ENCODE measurements around the gene ECHS1.
"Not testable (repeated sequence)": the region's sequence is repeated elsewhere in the genome, so short reads cannot be mapped to it uniquely, and the experiment has no call there.

ECHS1 gene

GRCh38 chr10:133399123-133399601 lies 26.0 kb upstream of the ECHS1 start:
- DNase-seq (no peak), ATAC-seq (no peak)

GRCh38 chr10:133397938-133398337 lies 24.8 kb upstream of the ECHS1 start:
- ATAC-seq: no peak
- no peak for DNase-seq

- DNase-seq: no peak
Observed at GRCh38 chr10:133396035-133396624, 23.0 kb upstream of the ECHS1 start.

GRCh38 chr10:133394801-133395221 lies 21.7 kb upstream of the ECHS1 start:
- ATAC-seq (no peak), DNase-seq (no peak)

More at GRCh38 chr10:133396035-133396624, 23.0 kb upstream of the ECHS1 start:
- no peak for ATAC-seq

GRCh38 chr10:133394064-133394663 lies 21.0 kb upstream of the ECHS1 start, which contains the start of gene MTG1:
Gene MTG1 (plus strand): TSS chr10:133394157. CDS start chr10:133394221, 64 bp downstream.
- DNase-seq (peak; percentile 99), ATAC-seq (peak; percentile 82)

DNA sequence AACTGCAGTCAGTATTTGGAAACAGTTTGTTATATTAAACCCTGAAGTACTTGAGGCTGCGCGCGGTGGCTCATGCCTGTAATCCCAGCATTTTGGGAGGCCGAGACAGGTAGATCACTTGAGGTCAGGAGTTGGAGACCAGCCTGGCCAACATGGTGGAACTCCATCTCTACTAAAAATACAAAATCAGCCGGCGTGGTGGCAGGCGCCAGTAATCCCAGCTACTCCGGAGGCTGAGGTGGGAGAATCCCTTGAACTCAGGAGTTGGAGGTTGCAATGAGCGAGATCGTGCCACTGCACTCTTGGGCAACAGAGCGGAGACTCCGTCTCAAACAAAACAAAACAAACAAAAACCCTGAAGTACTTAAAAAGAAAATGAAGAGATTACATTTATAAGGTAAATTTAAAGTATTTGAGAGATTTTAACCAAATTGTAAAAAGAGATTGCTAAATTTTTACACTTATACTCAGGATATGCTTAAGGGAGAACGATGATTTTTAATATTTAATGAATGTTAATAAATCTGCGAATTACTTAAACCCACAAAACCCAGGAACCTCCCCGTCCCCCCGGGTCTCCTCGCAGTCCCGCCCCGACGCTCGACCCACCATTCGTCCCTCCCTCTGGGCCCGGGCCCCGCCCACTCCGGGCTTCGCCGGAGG lies 20.4 kb upstream of the ECHS1 start:
- ATAC-seq (no peak), DNase-seq (no peak)

DNA sequence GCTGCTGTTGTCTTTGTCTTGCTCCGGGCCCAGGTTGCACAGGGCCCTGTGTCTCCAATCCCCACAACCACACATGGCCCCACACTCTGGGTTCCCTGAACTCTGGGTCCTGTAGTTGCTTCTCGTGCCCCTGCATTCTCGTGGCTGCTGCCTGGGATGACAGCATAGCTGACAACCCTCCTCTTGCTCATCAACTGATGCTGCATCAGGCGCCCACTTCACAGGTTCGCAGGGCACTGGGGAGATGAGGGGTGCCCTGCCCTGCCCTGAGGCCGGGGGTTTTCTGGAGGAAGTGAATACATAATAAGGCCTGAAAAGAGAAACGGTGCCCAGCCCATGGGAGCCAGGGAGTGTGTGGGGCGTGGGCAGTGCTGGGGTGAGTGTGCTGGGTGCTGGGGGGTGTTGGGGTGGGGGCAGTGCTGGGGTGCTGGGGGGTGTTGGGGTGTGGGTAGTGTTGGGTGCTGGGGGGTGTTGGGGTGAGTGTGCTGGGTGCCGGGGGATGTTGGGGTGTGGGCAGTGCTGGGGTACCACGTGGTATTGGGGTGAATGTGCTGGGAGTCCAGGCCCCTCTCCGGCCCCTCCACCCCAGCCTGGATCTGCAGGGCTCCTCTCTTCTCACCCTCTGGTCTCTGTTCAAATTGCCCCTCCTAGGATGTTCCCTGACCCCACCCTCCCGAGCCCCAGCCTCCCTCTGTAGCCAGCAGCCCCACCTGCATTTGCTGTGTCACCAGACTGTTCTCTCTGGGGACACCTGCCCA lies 18.8 kb upstream of the ECHS1 start:
- ATAC-seq (peak; percentile 40), DNase-seq (peak; percentile 67)

GRCh38 chr10:133391249-133391635 lies 18.1 kb upstream of the ECHS1 start:
- ATAC-seq (no peak), DNase-seq (no peak)

- ATAC-seq: peak; percentile 11
Observed at GRCh38 chr10:133390597-133391248, 17.6 kb upstream of the ECHS1 start.

DNA sequence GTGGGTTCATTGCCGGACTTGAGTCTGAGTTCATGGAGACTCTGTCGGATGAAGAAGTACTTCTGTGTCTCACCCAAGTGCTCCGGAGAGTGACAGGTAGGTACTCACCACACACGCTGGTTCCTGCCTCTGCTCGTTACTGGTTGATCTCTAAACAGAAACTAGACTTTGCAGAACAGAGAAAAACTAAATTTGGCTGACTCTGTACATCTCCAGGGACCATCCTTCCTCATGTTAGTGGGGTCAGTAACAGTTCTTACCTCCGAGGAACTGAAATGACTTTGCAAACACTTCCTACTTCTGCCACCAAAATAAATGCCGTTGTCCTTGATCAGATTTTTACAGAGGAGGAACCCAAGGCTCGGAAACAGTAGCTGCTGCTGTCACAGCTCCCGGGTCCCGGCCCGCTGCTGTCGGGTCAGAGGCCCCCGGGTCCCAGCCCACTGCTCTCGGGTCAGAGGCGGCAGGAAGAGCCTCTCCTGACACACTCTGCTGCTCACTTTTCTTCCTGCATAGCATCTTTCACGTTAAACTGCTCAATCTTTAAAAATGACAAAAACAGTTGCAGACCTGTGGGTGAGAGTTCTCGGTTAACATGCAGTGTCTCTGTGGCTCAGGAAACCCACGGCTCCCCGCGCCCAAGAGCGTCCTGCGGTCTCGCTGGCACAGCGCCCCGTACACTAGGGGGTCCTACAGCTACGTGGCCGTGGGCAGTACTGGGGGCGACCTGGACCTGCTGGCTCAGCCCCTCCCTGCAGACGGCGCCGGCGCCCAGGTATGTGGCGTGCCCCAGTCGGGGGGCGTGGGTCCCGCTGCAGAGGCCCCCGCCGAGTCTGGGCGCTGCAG lies 16.0 kb upstream of the ECHS1 start:
- ATAC-seq: peak; percentile 21
- DNase-seq: peak; percentile 44

More at GRCh38 chr10:133390597-133391248, 17.6 kb upstream of the ECHS1 start:
- no peak for DNase-seq

DNA sequence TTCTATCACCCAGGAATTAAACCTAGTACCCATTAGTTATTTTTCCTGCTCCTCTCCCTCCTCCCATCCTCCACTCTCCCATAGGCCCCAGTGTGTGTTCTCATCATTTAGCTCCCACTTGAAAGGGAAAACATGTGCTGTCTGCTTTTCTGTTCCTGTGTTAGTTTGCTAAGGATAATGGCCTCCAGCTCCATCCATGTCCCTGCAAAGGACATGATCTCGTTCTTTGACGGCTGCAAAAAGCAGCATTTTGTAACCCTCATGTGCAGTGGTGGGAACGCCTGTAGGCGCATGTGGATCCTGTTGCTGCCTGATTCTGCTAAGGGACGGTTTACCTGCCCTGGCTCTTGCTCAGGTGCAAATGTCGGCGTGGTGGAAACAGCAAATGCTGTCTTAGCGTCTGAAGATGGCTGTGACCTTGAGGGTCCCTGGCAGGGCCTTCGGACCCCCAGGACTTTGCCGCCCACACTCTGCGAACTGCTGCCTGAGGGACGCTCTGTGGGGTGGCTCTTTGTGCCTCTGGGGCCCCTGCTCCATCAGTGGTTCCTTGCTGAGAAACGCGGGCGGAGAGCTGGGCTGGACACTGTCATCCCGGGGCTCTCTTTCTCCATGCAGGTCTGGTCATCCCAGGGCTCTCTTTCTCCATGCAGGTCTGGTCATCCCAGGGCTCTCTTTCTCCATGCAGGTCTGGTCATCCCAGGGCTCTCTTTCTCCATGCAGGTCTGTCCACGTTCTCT lies 15.2 kb upstream of the ECHS1 start:
- no peak for ATAC-seq

GRCh38 chr10:133386951-133387350 lies 13.8 kb upstream of the ECHS1 start:
- not testable (repeated sequence) for DNase-seq, ATAC-seq

More for the DNA sequence above, 15.2 kb upstream of the ECHS1 start:
- DNase-seq: no peak

DNA sequence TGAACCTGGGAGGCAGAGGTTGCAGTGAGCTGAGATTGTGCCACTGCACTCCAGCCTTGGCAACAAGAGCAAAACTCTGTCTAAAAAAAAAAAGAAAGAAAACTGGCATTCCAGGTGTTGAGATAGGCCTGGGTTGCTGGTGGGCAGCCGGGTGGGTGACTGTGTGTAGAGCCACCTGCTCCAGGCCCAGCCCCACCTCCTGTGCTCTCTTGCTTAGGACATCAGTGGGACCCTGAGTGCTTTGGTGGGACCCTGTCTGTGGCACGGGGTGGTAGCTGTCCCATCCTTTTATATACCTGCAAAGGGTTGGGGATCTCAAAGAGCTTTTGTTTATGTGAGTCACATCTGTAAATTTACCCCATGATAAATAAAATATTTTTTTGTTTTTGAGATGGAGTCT lies 12.1 kb upstream of the ECHS1 start:
- ATAC-seq: no peak
- no peak for DNase-seq

DNA sequence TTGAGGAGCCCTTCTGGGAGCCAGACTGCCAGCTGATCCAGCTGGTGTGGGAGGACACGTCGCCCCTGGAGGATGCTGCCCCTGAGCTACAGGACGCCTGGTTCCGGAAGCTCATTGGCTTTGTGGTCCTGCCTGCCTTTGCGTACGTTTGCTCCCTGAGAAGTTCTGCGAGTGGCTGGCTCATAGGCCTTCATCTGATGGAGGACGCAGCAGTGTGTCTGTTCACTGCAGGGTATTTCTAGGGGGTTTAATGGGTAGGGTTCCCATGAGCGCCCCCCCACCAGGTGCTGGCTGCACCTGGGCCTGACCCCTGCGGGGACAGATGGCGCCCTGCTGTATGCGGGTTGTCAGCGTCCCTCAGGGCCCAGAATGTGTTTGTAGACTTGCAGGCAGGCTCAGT lies 10.9 kb upstream of the ECHS1 start:
- ATAC-seq: no peak
- DNase-seq: no peak

DNA sequence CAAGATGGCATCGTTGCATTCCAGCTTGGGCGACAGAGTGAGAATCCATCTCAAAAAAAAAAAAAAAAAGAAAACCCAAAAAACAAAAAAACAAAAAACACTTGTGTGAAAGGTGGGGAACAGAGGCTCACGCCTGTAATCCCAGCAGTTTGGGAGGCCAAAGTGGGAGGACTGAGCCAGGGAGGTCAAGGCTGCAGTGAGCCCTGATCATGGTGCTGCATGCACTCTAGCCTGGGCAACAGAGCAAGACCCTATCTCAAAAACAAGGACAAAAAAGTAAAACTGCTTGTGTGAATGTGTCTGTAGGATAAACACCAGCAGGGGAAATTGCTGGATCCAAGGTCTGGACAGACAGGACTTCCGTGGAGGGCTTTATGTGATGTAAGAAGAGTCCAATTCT lies 10.4 kb upstream of the ECHS1 start:
- no peak for ATAC-seq
- DNase-seq: no peak

GRCh38 chr10:133381036-133381435 lies 7.9 kb upstream of the ECHS1 start:
- DNase-seq: no peak
- ATAC-seq: no peak

DNA sequence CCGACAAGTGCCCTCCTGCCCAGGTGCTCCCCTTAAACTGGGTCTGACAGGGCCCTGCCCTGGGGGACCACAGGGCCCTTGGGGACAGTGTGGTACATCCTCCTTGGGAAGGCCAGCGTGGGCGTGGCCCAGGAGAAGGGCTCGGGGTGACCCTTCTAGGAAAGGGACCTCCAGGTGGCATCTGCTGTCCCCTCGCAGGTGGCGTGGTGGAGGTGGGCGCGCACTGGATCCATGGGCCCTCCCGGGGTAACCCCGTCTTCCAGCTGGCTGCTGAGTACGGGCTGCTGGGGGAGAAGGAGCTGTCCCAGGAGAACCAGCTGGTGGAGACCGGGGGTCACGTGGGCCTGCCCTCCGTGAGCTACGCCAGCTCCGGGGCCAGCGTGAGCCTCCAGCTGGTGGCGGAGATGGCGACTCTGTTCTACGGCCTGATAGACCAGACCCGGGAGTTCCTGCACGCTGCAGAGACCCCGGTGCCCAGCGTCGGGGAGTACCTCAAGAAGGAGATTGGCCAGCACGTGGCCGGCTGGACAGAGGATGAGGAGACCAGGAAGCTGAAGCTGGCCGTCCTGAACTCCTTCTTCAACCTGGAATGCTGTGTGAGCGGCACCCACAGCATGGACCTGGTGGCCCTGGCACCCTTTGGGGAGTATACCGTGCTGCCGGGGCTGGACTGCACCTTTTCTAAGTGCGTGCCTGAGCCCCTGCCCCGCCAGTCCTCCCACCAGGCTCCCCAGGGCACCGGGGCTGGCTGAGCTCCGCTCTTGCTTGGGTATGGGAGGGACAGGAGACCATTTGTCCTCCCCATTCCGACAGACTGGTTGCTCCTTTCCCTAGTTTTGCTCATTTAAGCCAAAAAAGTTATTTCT lies 6.9 kb upstream of the ECHS1 start:
- no peak for ATAC-seq
- DNase-seq: no peak

DNA sequence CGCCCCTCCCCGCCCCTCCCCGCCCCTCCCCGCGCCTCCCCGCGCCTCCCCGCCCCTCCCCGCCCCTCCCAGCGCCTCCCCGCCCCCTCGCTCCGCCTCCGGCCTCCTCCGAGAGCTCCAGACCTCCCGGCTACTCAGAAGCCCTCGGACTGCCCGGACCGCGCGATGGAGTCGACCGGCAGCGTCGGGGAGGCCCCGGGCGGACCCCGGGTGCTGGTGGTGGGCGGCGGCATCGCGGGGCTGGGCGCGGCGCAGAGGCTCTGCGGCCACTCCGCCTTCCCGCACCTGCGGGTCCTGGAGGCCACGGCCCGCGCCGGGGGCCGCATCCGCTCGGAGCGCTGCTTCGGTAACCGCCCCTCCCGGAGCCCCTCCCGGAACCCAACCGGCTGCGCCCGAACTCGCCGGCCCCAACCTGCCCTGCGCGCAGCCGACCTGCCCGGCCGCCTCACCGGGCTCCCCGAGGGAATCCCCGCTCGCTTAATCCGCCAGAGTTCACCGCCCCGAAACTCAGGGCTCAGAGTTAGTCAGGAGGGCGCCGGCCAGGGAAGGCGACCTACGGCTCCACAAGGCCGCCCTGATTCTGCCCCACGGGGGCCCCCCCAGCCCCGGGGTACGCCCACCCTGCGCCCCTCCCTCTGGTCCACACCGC lies 6.1 kb upstream of the ECHS1 start, which contains the start of gene PAOX:
TSS of gene PAOX (plus strand) at position 111 of the 649 bp plus-strand sequence. CDS start at position 166, 55 bp downstream.
- ATAC-seq (peak; percentile 72), DNase-seq (peak; percentile 77)

Measured in stimulated activated naive CD8-positive, alpha-beta T cell treated with anti-CD3 and anti-CD28 coated beads, Interleukin-15, Interleukin-2, amounts not matched to agents 100 U/mL and 50 U/mL, for 24 hours (primary cell).